ENCODE data around the gene TBC1D14. TPM values are rescaled to one million over a fixed set of nuclear protein-coding genes. Genes with fewer than 3 reads are reported as not detected.

The TBC1D14 gene
- total and polyA plus RNA-seq, 9 of the 15 experiments (the other 6 are each of a cell fraction or from before 2014, with no cell fraction given), result 2.1 to 59.6 (median 44.8) TPM

- in situ Hi-C loops (cut with MboI), result no loop called here
- no TSS peak for BruUV-seq (replicated peaks)
- POLR2A ChIA-PET, result interaction anchor here (0.6 to 1.6 kb wide), 10 partner anchors 10 to 735 kb away, joined by 3 to 8 read pairs (median 3); no protein-coding TSS in a partner anchor
Measured at GRCh38 chr4:6885953-6886557, 23.6 kb upstream of the TBC1D14 start.

More at GRCh38 chr4:6885953-6886557, 23.6 kb upstream of the TBC1D14 start:
- no peaks in the 10 kb centered on the region for H3K27me3 ChIP-seq (ENCODE audit: control insufficient read depth in 2 of 2, insufficient read depth in 2 of 2, low read length in 2 of 2)
- peaks cover 24% of the 10 kb centered on the region for H3K36me3 ChIP-seq (ENCODE audit: control insufficient read depth, insufficient read depth, low read length)
- no peak overlapping the region for H3K4me3 ChIP-seq
- intact Hi-C loops (cut with micrococcal nuclease), result no loop called here
- no peak for TF ChIP-seq VEZF1 (CRISPR knock-in tag; IDR thresholded peaks at IDR 0.05)
- TF ChIP-seq CGGBP1 (CRISPR knock-in tag; IDR thresholded peaks at IDR 0.05), result no peak
- TF ChIP-seq KLF16 (IDR thresholded peaks at IDR 0.05), result no peak
- TF ChIP-seq MLLT1 (IDR thresholded peaks at IDR 0.05), result no peak
- TF ChIP-seq ZNF41 (CRISPR knock-in tag; conservative IDR thresholded peaks at IDR 0.05), result no peak
- TF ChIP-seq SRSF1 (IDR thresholded peaks at IDR 0.05; ENCODE audit: low read depth, low read length), result no peak
- no peak for TF ChIP-seq ZNF253 (CRISPR knock-in tag; conservative IDR thresholded peaks at IDR 0.05)
- no peak for TF ChIP-seq MCM2 (IDR thresholded peaks at IDR 0.05; ENCODE audit: low read depth)
- TF ChIP-seq ZNF239 (CRISPR knock-in tag; IDR thresholded peaks at IDR 0.05), result no peak
- no peak for TF ChIP-seq ZNF143 (CRISPR knock-in tag; IDR thresholded peaks at IDR 0.05)
- no peak for TF ChIP-seq MAFF (IDR thresholded peaks at IDR 0.05; ENCODE audit: low read length)
- TF ChIP-seq DDX20 (tag; IDR thresholded peaks at IDR 0.05; ENCODE audit: low read depth), result no peak
- TF ChIP-seq ZNF507 (tag; conservative IDR thresholded peaks at IDR 0.05), result no peak
- no peak for TF ChIP-seq YY1 (IDR thresholded peaks at IDR 0.05; ENCODE audit: borderline replicate concordance in 1 of 3, control insufficient read depth in 1 of 3, extremely low read depth in 1 of 3, insufficient read depth in 3 of 3, insufficient read length in 1 of 3, insufficient replicate concordance in 2 of 3, low read depth in 1 of 3, low read length in 2 of 3)
- TF ChIP-seq RBM15 (IDR thresholded peaks at IDR 0.05; ENCODE audit: insufficient read depth, low read length), result no peak
- TF ChIP-seq BHLHE40 (IDR thresholded peaks at IDR 0.05; ENCODE audit: low read length), result no peak
- TF ChIP-seq HEY1 (CRISPR knock-in tag; IDR thresholded peaks at IDR 0.05; ENCODE audit: borderline replicate concordance), result no peak
- no peak for TF ChIP-seq ZFX (CRISPR knock-in tag; IDR thresholded peaks at IDR 0.05)
- H3K4me2 ChIP-seq (ENCODE audit: insufficient read depth, low read length), result no peak overlapping the region
- H3K4me1 ChIP-seq (replicated peaks in 1 of 2; ENCODE audit: control insufficient read depth in 2 of 2, insufficient read depth in 2 of 2, low read length in 2 of 2), result peaks cover 6 to 29% of the 10 kb centered on the region in 2 experiments; a peak in 4 of 5 replicates
- H3K27ac ChIP-seq (ENCODE audit: extremely low read depth, low read depth, low read length), result no peak overlapping the region; the same call in 2 of the 3 replicates
- no peaks in the 10 kb centered on the region for H4K20me1 ChIP-seq (replicated peaks; ENCODE audit: control insufficient read depth, insufficient read depth, low read length)
- no peak for DNase-seq (ENCODE audit: extremely low read depth in 1 of 4, low spot score in 3 of 4)
- CTCF ChIA-PET (ENCODE audit: low intra/inter-chr PET ratio), result interaction anchor here (0.7 kb wide), 1 partner anchor 333 kb away, joined by 4 read pairs; no protein-coding TSS in a partner anchor
- H3K9me3 ChIP-seq (replicated peaks; ENCODE audit: control insufficient read depth, insufficient read depth, low read depth, low read length), result peaks cover 8% of the 10 kb centered on the region
- ATAC-seq, result no peak
- no peaks in the 10 kb centered on the region for H3K79me2 ChIP-seq (ENCODE audit: control insufficient read depth, insufficient read depth, low read length)
- H2AFZ ChIP-seq (ENCODE audit: low read depth, low read length), result no peak overlapping the region
- peak overlapping the region in 1 of 2 experiments; percentile 76; a peak in 1 of 4 replicates for H3K9ac ChIP-seq (ENCODE audit: insufficient read depth in 1 of 2, low read depth in 2 of 2, low read length in 2 of 2)
- WGBS (ENCODE audit: insufficient coverage, low coverage, missing lambda C conversion rate), result 73% methylated on average over 15 of the region's 15 CpGs
- H3K9me1 ChIP-seq (ENCODE audit: control insufficient read depth, insufficient read depth, low read length), result no peaks in the 10 kb centered on the region
- no peak for FAIRE-seq

All from K562 (cell line).